Pancreas (tissue), 10 donors: ENCODE data around the gene RUFY1. TPM values are rescaled to one million over a fixed set of nuclear protein-coding genes. Genes with fewer than 3 reads are reported as not detected.

ENCODE experiments used
- ATAC-seq, 4 donors: fragments of 200-7000 bp; cut with Tn5 transposase; one replicate each; pipeline versions ENCODE4 v1.8.0 to v1.9.1; 2020; ENCODE audit warnings: mild to moderate bottlenecking in 4 of 4, moderate library complexity in 4 of 4
- DNase-seq, 6 donors: peaks; one replicate each; pipeline ENCODE4 v3.0.0-alpha.2; 2020
- FAIRE-seq: peaks from 2 replicates; lab custom pipeline; 2012; peaks lifted over from hg19 to GRCh38; lab: Jason Lieb, UNC
- H3K27ac ChIP-seq, 4 donors: fragments of 200-600 bp; sonication (generic); 1 replicate in 3 of 4; 2 replicates in 1 of 4; pipeline versions ENCODE4 v1.5.0 to v1.8.0; 2020
- H3K27me3 ChIP-seq, 4 donors: fragments of 200-600 bp; one replicate each; pipeline ENCODE4 v1.8.0; 2021
- H3K36me3 ChIP-seq, 3 donors: fragments of 200-600 bp; sonication (generic) in 1 of 3; one replicate each; pipeline versions ENCODE4 v1.5.0 to v1.8.0; 2020 to 2021
- H3K4me1 ChIP-seq, 3 donors: fragments of 200-600 bp; one replicate each; pipeline ENCODE4 v1.8.0; 2021
- H3K4me3 ChIP-seq, 4 donors: fragments of 200-600 bp; sonication (generic) in 2 of 4; one replicate each; pipeline versions ENCODE4 v1.5.0 to v1.8.0; 2020 to 2021
- H3K9me3 ChIP-seq, 4 donors: fragments of 200-600 bp; one replicate each; pipeline ENCODE4 v1.8.0; 2021
- CTCF ChIP-seq, 4 donors: fragments of 200-600 bp; sonication (generic) in 3 of 4; IDR thresholded peaks; one replicate each; pipeline versions ENCODE4 v1.5.0 to v1.8.0; 2021; ENCODE audit warnings: antibody characterized with exemption in 4 of 4
- WGBS, 2 donors: extraction: QIAGEN DNeasy Blood & Tissue Kit; methylation state at CpG; one replicate each; pipeline ENCODE4 v1.1.7; 2013; 5-methylcytosine and 5-hydroxymethylcytosine counted together
- intact Hi-C, 3 donors: fragments of 100-400 bp; cut with DNase I; formaldehyde crosslinking; loops; one replicate each; pipeline versions ENCODE4 v1.11.1 to v1.14.2; 2022
- polyA plus RNA-seq, 2 donors: library from polyadenylated mRNA; stranded (reverse); fragments of 200-250 nt; gene quantifications; one replicate each; pipeline ENCODE4 v1.2.3, GENCODE V29; 2013
- total RNA-seq, 6 donors: library from RNA; stranded (reverse); fragmentation: NEBNext Ultra II Directional in 4 of 6; extraction: Animal tissue kit (Norgen Biotek cat#: 25700) in 4 of 6; gene quantifications; one replicate each; pipeline versions ENCODE4 v1.2.1 to v1.2.4, GENCODE V29; 2021 to 2023
- donor health status: healthy with polysubstance abuse.
- donor health status: DM: no; HTN: no; CAD: no; lungs with moderate emphysema.
- donor health status: DM: no; HTN: no; CAD: no.
- donor health status: control.
- donor health status: control.
- donor health status: Bipolar disorder and iron deficiency.
- donor health status: DM: yes; HTN: yes; CAD: no.
- donor health status: DM: no; HTN: no; CAD: no.
- donor health status: DM: no; HTN: no; CAD: no.
- donor health status: DM: yes; HTN: yes; CAD: no.

Gene RUFY1
- total and polyA plus RNA-seq, 8 donors: 16.4 to 35.8 (median 17.9) TPM

- Histone ChIP-seq H3K27me3 (no peaks in the 10 kb centered on the region), H3K4me3 (no peak overlapping the region), H3K36me3 (peaks cover 0 to 42% (median 14%) of the 10 kb centered on the region in 3 donors), H3K9me3 (no peaks in the 10 kb centered on the region), H3K4me1 (no peaks in the 10 kb centered on the region), H3K27ac (no peak overlapping the region)
- FAIRE-seq: no peak
- ATAC-seq: peak in 1 of 4 donors; percentile 1
- WGBS, 2 donors: 89 to 93% methylated on average over 6 of the region's 6 CpGs
- DNase-seq: peak in 1 of 6 donors; percentile 35
- TF ChIP-seq CTCF (IDR thresholded peaks at IDR 0.05): no peak
- intact Hi-C loops: no loop called here
These were observed 56.5 kb downstream of the RUFY1 start for GRCh38 chr5:179606910-179607159.

GRCh38 chr5:179607160-179607931, 57.0 kb downstream of the RUFY1 start:
- intact Hi-C loops: no loop called here
- no peaks in the 10 kb centered on the region for H3K9me3 ChIP-seq
- DNase-seq: peak in 1 of 6 donors; percentile 59
- H3K4me3 ChIP-seq: no peak overlapping the region
- no peak for FAIRE-seq
- no peak for TF ChIP-seq CTCF (IDR thresholded peaks at IDR 0.05)
- H3K27me3 ChIP-seq: no peaks in the 10 kb centered on the region
- no peaks in the 10 kb centered on the region for H3K4me1 ChIP-seq
- peak in 3 of 4 donors; percentile 36 to 70 (median 42) for ATAC-seq
- peaks cover 0 to 40% (median 10%) of the 10 kb centered on the region in 3 donors for H3K36me3 ChIP-seq
- H3K27ac ChIP-seq: peak overlapping the region in 1 of 4 donors; percentile 17
- 71 to 75% methylated on average over 19 of the region's 19 CpGs for WGBS, 2 donors

- 68% methylated on average over 5 of the region's 5 CpGs for WGBS, 2 donors
- H3K27ac ChIP-seq: no peak overlapping the region
- H3K9me3 ChIP-seq: no peaks in the 10 kb centered on the region
- H3K4me3 ChIP-seq: no peak overlapping the region
- TF ChIP-seq CTCF (IDR thresholded peaks at IDR 0.05): no peak
- DNase-seq (peak in 1 of 6 donors; percentile 42), FAIRE-seq (no peak), ATAC-seq (peak in 2 of 4 donors; percentile 3 to 9)
- H3K27me3 ChIP-seq: no peaks in the 10 kb centered on the region
- H3K36me3 ChIP-seq: peaks cover 0 to 43% (median 16%) of the 10 kb centered on the region in 3 donors
- no peaks in the 10 kb centered on the region for H3K4me1 ChIP-seq
- intact Hi-C loops: no loop called here
These were observed 57.8 kb downstream of the RUFY1 start for GRCh38 chr5:179608131-179608581.

- TF ChIP-seq CTCF (IDR thresholded peaks at IDR 0.05): no peak
- H3K27me3 ChIP-seq: no peaks in the 10 kb centered on the region
- DNase-seq: no peak
- 79 to 80% methylated on average over 8 of the region's 8 CpGs for WGBS, 2 donors
- no peak for FAIRE-seq
- intact Hi-C loops: loop anchor here in 1 of 3 donors (10.0 kb wide), 1 partner anchor 115 kb away; no protein-coding TSS in a partner anchor
- no peaks in the 10 kb centered on the region for H3K4me1 ChIP-seq
- H3K9me3 ChIP-seq: no peaks in the 10 kb centered on the region
- H3K36me3 ChIP-seq: peaks cover 0 to 59% (median 30%) of the 10 kb centered on the region in 3 donors
- H3K4me3 ChIP-seq: no peak overlapping the region
- no peak overlapping the region for H3K27ac ChIP-seq
- ATAC-seq: no peak
These were observed 59.4 kb downstream of the RUFY1 start for GRCh38 chr5:179609834-179610108.
